Gastrocnemius medialis (tissue), 4 donors: ENCODE measurements around the gene DRAM2.

ENCODE experiments used
- CTCF ChIP-seq, 5 experiments: fragments of 450-650 bp in 3 of 5; fragments of 200-600 bp in 2 of 5; sonication (generic) in 2 of 5; IDR thresholded peaks in 4 of 5; conservative IDR thresholded peaks in 1 of 5; 1 replicate in 4 of 5; 2 replicates in 1 of 5; pipeline ENCODE4 v1.5.1; 2016 to 2019; ENCODE audit warnings: antibody characterized with exemption in 5 of 5, mild to moderate bottlenecking in 3 of 5, moderate library complexity in 3 of 5
- POLR2A ChIP-seq, 2 donors: fragments of 450-650 bp; IDR thresholded peaks; one replicate each; pipeline ENCODE4 v1.6.1; 2017; ENCODE audit warnings: antibody characterized with exemption in 2 of 2, mild to moderate bottlenecking in 2 of 2, moderate library complexity in 2 of 2

- TF ChIP-seq CTCF (IDR thresholded peaks at IDR 0.05 in 4 of 5, conservative IDR thresholded peaks at IDR 0.05 in 1 of 5) = no peak
- TF ChIP-seq POLR2A (IDR thresholded peaks at IDR 0.05) = no peak
Measured at GRCh38 chr1:111133866-111134265, 6.0 kb downstream of the DRAM2 start.
